HG03025 (cell line): ENCODE results near the gene PRLR.
A peak's percentile ranks its signal among the peaks of the same experiment; 100 is the strongest.
"Not testable (repeated sequence)": the region's sequence is repeated elsewhere in the genome, so short reads cannot be mapped to it uniquely, and the experiment has no call there.

ENCODE experiments used
- ATAC-seq: cut with Tn5 transposase; IDR thresholded peaks from one replicate; pipeline ENCODE4 v1.9.1; 2021; ENCODE audit warnings: mild to moderate bottlenecking, moderate library complexity; ENCODE audit not compliant: unreplicated experiment, low FRiP score

PRLR gene

GRCh38 chr5:35198686-35199085 is 31.6 kb downstream of the PRLR start:
- ATAC-seq, result no peak

- no peak for ATAC-seq
Observed at GRCh38 chr5:35198075-35198474, 32.2 kb downstream of the PRLR start.

- no peak for ATAC-seq
Observed at GRCh38 chr5:35197351-35197750, 32.9 kb downstream of the PRLR start.

- ATAC-seq, result no peak
Observed at GRCh38 chr5:35195472-35195852, 34.8 kb downstream of the PRLR start.

GRCh38 chr5:35194635-35195471 is 35.4 kb downstream of the PRLR start:
- ATAC-seq, result peak; percentile 97

- no peak for ATAC-seq
Observed at GRCh38 chr5:35192506-35192905, 37.8 kb downstream of the PRLR start.

- ATAC-seq, result not testable (repeated sequence)
Observed at GRCh38 chr5:35189801-35190200, 40.5 kb downstream of the PRLR start.

- no peak for ATAC-seq
Observed at GRCh38 chr5:35188031-35188457, 42.2 kb downstream of the PRLR start.

GRCh38 chr5:35187621-35188020 is 42.7 kb downstream of the PRLR start:
- not testable (repeated sequence) for ATAC-seq

GRCh38 chr5:35186749-35187148 is 43.5 kb downstream of the PRLR start:
- no peak for ATAC-seq

- no peak for ATAC-seq
Observed at GRCh38 chr5:35185518-35185917, 44.8 kb downstream of the PRLR start.

- ATAC-seq, result no peak
Observed at GRCh38 chr5:35183556-35183955, 46.7 kb downstream of the PRLR start.

- peak; percentile 66 for ATAC-seq
Observed at GRCh38 chr5:35182910-35183535, 47.3 kb downstream of the PRLR start.

GRCh38 chr5:35182486-35182885 is 47.8 kb downstream of the PRLR start:
- ATAC-seq, result no peak

GRCh38 chr5:35180046-35180445 is 50.2 kb downstream of the PRLR start:
- ATAC-seq, result no peak

- ATAC-seq, result no peak
Observed at GRCh38 chr5:35177783-35178182, 52.5 kb downstream of the PRLR start.

- no peak for ATAC-seq
Observed at GRCh38 chr5:35172533-35172932, 57.8 kb downstream of the PRLR start.

GRCh38 chr5:35171991-35172390 is 58.3 kb downstream of the PRLR start:
- ATAC-seq, result no peak

- ATAC-seq, result no peak
Observed at GRCh38 chr5:35171078-35171477, 59.2 kb downstream of the PRLR start.

GRCh38 chr5:35166043-35166442 is 64.2 kb downstream of the PRLR start:
- no peak for ATAC-seq

GRCh38 chr5:35164860-35165542 is 65.3 kb downstream of the PRLR start:
- ATAC-seq, result no peak

- no peak for ATAC-seq
Observed at GRCh38 chr5:35163710-35164033, 66.6 kb downstream of the PRLR start.
